Measurements from ENCODE around the gene SLC6A16. TPM values are rescaled to one million over a fixed set of nuclear protein-coding genes. Genes with fewer than 3 reads are reported as not detected.
"Not testable (repeated sequence)": the region's sequence is repeated elsewhere in the genome, so short reads cannot be mapped to it uniquely, and the experiment has no call there.

Gene SLC6A16
- total RNA-seq, 1 donor from 2014 or later = 1.3 TPM

GRCh38 chr19:49331187-49331586 is 6.2 kb upstream of the SLC6A16 start:
- H3K27me3 Mint-ChIP-seq; H3K9me3 Mint-ChIP-seq; intact Hi-C loops (cut with micrococcal nuclease); DNase-seq: not testable (repeated sequence)
- peak overlapping the region; percentile 39 for H3K4me3 Mint-ChIP-seq
- H3K36me3 Mint-ChIP-seq (ENCODE audit: low read depth) = peaks cover 24% of the 10 kb centered on the region
- H3K4me1 Mint-ChIP-seq = peaks cover 56% of the 10 kb centered on the region
- peak overlapping the region; percentile 44 for H3K27ac Mint-ChIP-seq

GRCh38 chr19:49328741-49329140 is 3.8 kb upstream of the SLC6A16 start:
- no peak for DNase-seq
- H3K9me3 Mint-ChIP-seq = no peaks in the 10 kb centered on the region
- no peak overlapping the region for H3K27ac Mint-ChIP-seq
- no peak overlapping the region for H3K4me3 Mint-ChIP-seq
- H3K4me1 Mint-ChIP-seq = peaks cover 42% of the 10 kb centered on the region
- peaks cover 23% of the 10 kb centered on the region for H3K36me3 Mint-ChIP-seq (ENCODE audit: low read depth)
- intact Hi-C loops (cut with micrococcal nuclease) = loop anchor here (1.0 kb wide), 2 partner anchors 27 to 62 kb away; no protein-coding TSS in a partner anchor
- no peaks in the 10 kb centered on the region for H3K27me3 Mint-ChIP-seq

GRCh38 chr19:49327878-49328544 is 3.0 kb upstream of the SLC6A16 start:
- peaks cover 21% of the 10 kb centered on the region for H3K36me3 Mint-ChIP-seq (ENCODE audit: low read depth)
- peaks cover 36% of the 10 kb centered on the region for H3K4me1 Mint-ChIP-seq
- H3K27me3 Mint-ChIP-seq = no peaks in the 10 kb centered on the region
- peak overlapping the region; percentile 70 for H3K27ac Mint-ChIP-seq
- H3K4me3 Mint-ChIP-seq = no peak overlapping the region
- peak; percentile 85 for DNase-seq
- H3K9me3 Mint-ChIP-seq = no peaks in the 10 kb centered on the region
- intact Hi-C loops (cut with micrococcal nuclease) = loop anchor here (1.0 kb wide), 2 partner anchors 27 to 62 kb away; no protein-coding TSS in a partner anchor

- H3K36me3 Mint-ChIP-seq (ENCODE audit: low read depth) = peaks cover 20% of the 10 kb centered on the region
- peaks cover 21% of the 10 kb centered on the region for H3K4me1 Mint-ChIP-seq
- no peak for DNase-seq
- intact Hi-C loops (cut with micrococcal nuclease) = no loop called here
- no peak overlapping the region for H3K27ac Mint-ChIP-seq
- peaks cover 3% of the 10 kb centered on the region for H3K9me3 Mint-ChIP-seq
- no peaks in the 10 kb centered on the region for H3K27me3 Mint-ChIP-seq
- H3K4me3 Mint-ChIP-seq = no peak overlapping the region
Observed at GRCh38 chr19:49326165-49326704, 1.2 kb upstream of the SLC6A16 start.

- intact Hi-C loops (cut with micrococcal nuclease); H3K27me3 Mint-ChIP-seq: not testable (repeated sequence)
Observed at GRCh38 chr19:49325756-49326155, 765 bp upstream of the SLC6A16 start.

GRCh38 chr19:49318296-49318695 is 6.7 kb downstream of the SLC6A16 start:
- DNase-seq = no peak
- Mint-ChIP-seq H3K4me1 (peaks cover 5% of the 10 kb centered on the region), H3K27ac (no peak overlapping the region), H3K9me3 (peaks cover 18% of the 10 kb centered on the region), H3K27me3 (peaks cover 3% of the 10 kb centered on the region), H3K36me3 (ENCODE audit: low read depth) (peaks cover 29% of the 10 kb centered on the region), H3K4me3 (no peak overlapping the region)
- intact Hi-C loops (cut with micrococcal nuclease) = no loop called here

More at GRCh38 chr19:49325756-49326155, 765 bp upstream of the SLC6A16 start:
- Mint-ChIP-seq H3K4me1 (peaks cover 20% of the 10 kb centered on the region), H3K36me3 (ENCODE audit: low read depth) (peaks cover 21% of the 10 kb centered on the region)
- DNase-seq, H3K9me3 Mint-ChIP-seq, H3K27ac Mint-ChIP-seq, H3K4me3 Mint-ChIP-seq: not testable (repeated sequence)

- H3K27ac Mint-ChIP-seq = no peak overlapping the region
- peaks cover 3% of the 10 kb centered on the region for H3K27me3 Mint-ChIP-seq
- intact Hi-C loops (cut with micrococcal nuclease) = no loop called here
- peaks cover 5% of the 10 kb centered on the region for H3K4me1 Mint-ChIP-seq
- DNase-seq = peak; percentile 12
- peaks cover 15% of the 10 kb centered on the region for H3K9me3 Mint-ChIP-seq
- no peak overlapping the region for H3K4me3 Mint-ChIP-seq
- peaks cover 26% of the 10 kb centered on the region for H3K36me3 Mint-ChIP-seq (ENCODE audit: low read depth)
Observed at GRCh38 chr19:49316284-49316683, 8.7 kb downstream of the SLC6A16 start.

- Mint-ChIP-seq H3K4me3 (no peak overlapping the region), H3K27me3 (peaks cover 3% of the 10 kb centered on the region), H3K27ac (no peak overlapping the region), H3K9me3 (peaks cover 15% of the 10 kb centered on the region), H3K36me3 (ENCODE audit: low read depth) (peaks cover 24% of the 10 kb centered on the region), H3K4me1 (peaks cover 5% of the 10 kb centered on the region)
- DNase-seq = peak; percentile 24
- intact Hi-C loops (cut with micrococcal nuclease) = no loop called here
Observed at GRCh38 chr19:49315111-49315510, 9.9 kb downstream of the SLC6A16 start.

GRCh38 chr19:49309087-49309486 is 15.9 kb downstream of the SLC6A16 start:
- H3K4me1 Mint-ChIP-seq = no peaks in the 10 kb centered on the region
- intact Hi-C loops (cut with micrococcal nuclease) = no loop called here
- no peak for DNase-seq
- H3K4me3 Mint-ChIP-seq = no peak overlapping the region
- peaks cover 2% of the 10 kb centered on the region for H3K36me3 Mint-ChIP-seq (ENCODE audit: low read depth)
- H3K9me3 Mint-ChIP-seq = no peaks in the 10 kb centered on the region
- no peak overlapping the region for H3K27ac Mint-ChIP-seq
- H3K27me3 Mint-ChIP-seq = no peaks in the 10 kb centered on the region

- not testable (repeated sequence) for H3K4me3 Mint-ChIP-seq, DNase-seq
Observed at GRCh38 chr19:49306734-49307133, 18.3 kb downstream of the SLC6A16 start.

GRCh38 chr19:49301866-49302252 is 23.1 kb downstream of the SLC6A16 start:
- Mint-ChIP-seq H3K36me3 (ENCODE audit: low read depth) (no peaks in the 10 kb centered on the region), H3K4me3 (no peak overlapping the region), H3K27me3 (peaks cover 12% of the 10 kb centered on the region), H3K9me3 (no peaks in the 10 kb centered on the region), H3K4me1 (peaks cover 6% of the 10 kb centered on the region), H3K27ac (no peak overlapping the region)
- intact Hi-C loops (cut with micrococcal nuclease) = loop anchor here (1.0 to 2.0 kb wide), 2 partner anchors 26 to 75 kb away; no protein-coding TSS in a partner anchor
- DNase-seq = no peak

More at GRCh38 chr19:49306734-49307133, 18.3 kb downstream of the SLC6A16 start:
- H3K36me3 Mint-ChIP-seq (ENCODE audit: low read depth); intact Hi-C loops (cut with micrococcal nuclease); H3K4me1 Mint-ChIP-seq; H3K27ac Mint-ChIP-seq; H3K27me3 Mint-ChIP-seq; H3K9me3 Mint-ChIP-seq: not testable (repeated sequence)

GRCh38 chr19:49301165-49301865 is 23.7 kb downstream of the SLC6A16 start:
- intact Hi-C loops (cut with micrococcal nuclease) = loop anchor here (1.0 to 2.0 kb wide), 2 partner anchors 27 to 75 kb away; no protein-coding TSS in a partner anchor
- H3K36me3 Mint-ChIP-seq (ENCODE audit: low read depth) = no peaks in the 10 kb centered on the region
- H3K4me3 Mint-ChIP-seq = no peak overlapping the region
- H3K4me1 Mint-ChIP-seq = peaks cover 6% of the 10 kb centered on the region
- H3K27ac Mint-ChIP-seq = no peak overlapping the region
- DNase-seq = peak; percentile 93
- H3K9me3 Mint-ChIP-seq = no peaks in the 10 kb centered on the region
- H3K27me3 Mint-ChIP-seq = peaks cover 12% of the 10 kb centered on the region

- H3K4me3 Mint-ChIP-seq; DNase-seq; intact Hi-C loops (cut with micrococcal nuclease); H3K36me3 Mint-ChIP-seq (ENCODE audit: low read depth); H3K27ac Mint-ChIP-seq; H3K4me1 Mint-ChIP-seq; H3K9me3 Mint-ChIP-seq: not testable (repeated sequence)
- peaks cover 11% of the 10 kb centered on the region for H3K27me3 Mint-ChIP-seq
Observed at GRCh38 chr19:49298653-49299052, 26.3 kb downstream of the SLC6A16 start.

- Mint-ChIP-seq H3K4me3 (no peak overlapping the region), H3K4me1 (peaks cover 6% of the 10 kb centered on the region), H3K36me3 (ENCODE audit: low read depth) (no peaks in the 10 kb centered on the region), H3K27ac (no peak overlapping the region), H3K27me3 (peaks cover 11% of the 10 kb centered on the region), H3K9me3 (no peaks in the 10 kb centered on the region)
- no peak for DNase-seq
- intact Hi-C loops (cut with micrococcal nuclease) = no loop called here
Observed at GRCh38 chr19:49297403-49297802, 27.6 kb downstream of the SLC6A16 start.

Data from activated CD4-positive, alpha-beta T cell treated with anti-CD3 and anti-CD28 coated beads, Interleukin-2, amount 10 ng/mL, durations not matched to agents 24 days and 14 days (primary cell).